Trophoblast cell (in vitro differentiated cells and primary cell): Measurements from ENCODE around the gene TNF. TPM values are rescaled to one million over a fixed set of nuclear protein-coding genes. Genes with fewer than 3 reads are reported as not detected.

Experiments used
- DNase-seq, 2 donors: peaks; one replicate each; pipeline ENCODE4 v3.0.0-alpha.2; 2016
- H2AFZ ChIP-seq: 2 replicates; pipeline ENCODE4 v1.6.1; 2013; ENCODE audit warnings: low read length, moderate library complexity, mild to moderate bottlenecking; ENCODE audit not compliant: insufficient read depth, poor library complexity
- H2AK5ac ChIP-seq: 2 replicates; pipeline ENCODE4 v1.6.1; 2013; ENCODE audit warnings: mild to moderate bottlenecking, low read length
- H2BK120ac ChIP-seq: 2 replicates; pipeline ENCODE4 v1.6.1; 2013; ENCODE audit warnings: low read length, mild to moderate bottlenecking, moderate library complexity; ENCODE audit not compliant: insufficient read depth, poor library complexity
- H2BK12ac ChIP-seq: 2 replicates; pipeline ENCODE4 v1.6.1; 2013; ENCODE audit warnings: mild to moderate bottlenecking, low read length, moderate library complexity
- H2BK5ac ChIP-seq: 2 replicates; pipeline ENCODE4 v1.6.1; 2013; ENCODE audit warnings: low read length, low read depth, moderate library complexity, mild to moderate bottlenecking; ENCODE audit not compliant: poor library complexity
- H3K14ac ChIP-seq: 2 replicates; pipeline ENCODE4 v1.6.1; 2013; ENCODE audit warnings: mild to moderate bottlenecking, low read length
- H3K18ac ChIP-seq: 2 replicates; pipeline ENCODE4 v1.6.1; 2013; ENCODE audit warnings: mild to moderate bottlenecking, low read length
- H3K23ac ChIP-seq: 2 replicates; pipeline ENCODE4 v1.6.1; 2013; ENCODE audit warnings: low read length
- H3K27ac ChIP-seq: 2 replicates; pipeline ENCODE4 v1.5.1; 2013; ENCODE audit warnings: low read depth, mild to moderate bottlenecking, inconsistent platforms, low read length, moderate library complexity
- H3K27me3 ChIP-seq: 2 replicates; pipeline ENCODE4 v1.6.1; 2013; ENCODE audit warnings: inconsistent platforms, mild to moderate bottlenecking, low read length, moderate library complexity; ENCODE audit not compliant: insufficient read depth
- H3K36me3 ChIP-seq, 2 experiments: 1 replicate in 1 of 2; 2 replicates in 1 of 2; pipeline ENCODE4 v1.6.1; 2013; ENCODE audit warnings: low read length in 2 of 2, mild to moderate bottlenecking in 2 of 2, moderate library complexity in 1 of 2; ENCODE audit not compliant: insufficient read depth in 2 of 2, control insufficient read depth in 1 of 2
- H3K4ac ChIP-seq: 2 replicates; pipeline ENCODE4 v1.6.1; 2013; ENCODE audit warnings: low read depth, mild to moderate bottlenecking, low read length, moderate library complexity
- H3K4me1 ChIP-seq, 2 experiments: 1 replicate in 1 of 2; 2 replicates in 1 of 2; pipeline ENCODE4 v1.6.1; 2013; ENCODE audit warnings: low read length in 2 of 2, mild to moderate bottlenecking in 2 of 2, moderate library complexity in 1 of 2; ENCODE audit not compliant: insufficient read depth in 2 of 2, control insufficient read depth in 1 of 2
- H3K4me2 ChIP-seq: 2 replicates; pipeline ENCODE4 v1.6.1; 2013; ENCODE audit warnings: inconsistent platforms, mild to moderate bottlenecking, low read length, moderate library complexity
- H3K4me3 ChIP-seq: 2 replicates; pipeline ENCODE4 v1.5.1; 2013; ENCODE audit warnings: mild to moderate bottlenecking, low read depth, low read length, inconsistent platforms
- H3K79me1 ChIP-seq: one replicate; pipeline ENCODE4 v1.6.1; 2013; ENCODE audit warnings: low read length
- H3K79me2 ChIP-seq: 2 replicates; pipeline ENCODE4 v1.6.1; 2013; ENCODE audit warnings: low read length, mild to moderate bottlenecking; ENCODE audit not compliant: control insufficient read depth, insufficient read depth, poor library complexity
- H3K9ac ChIP-seq: 2 replicates; pipeline ENCODE4 v1.6.1; 2013; ENCODE audit warnings: mild to moderate bottlenecking, low read length
- H3K9me3 ChIP-seq: 2 replicates; pipeline ENCODE4 v1.6.1; 2013; ENCODE audit warnings: low read depth, mild to moderate bottlenecking, control low read depth, inconsistent platforms, low read length; ENCODE audit not compliant: insufficient read depth
- H4K12ac ChIP-seq: 2 replicates; pipeline ENCODE4 v1.6.1; 2013; ENCODE audit warnings: low read depth, mild to moderate bottlenecking, low read length, moderate library complexity
- H4K8ac ChIP-seq: 2 replicates; pipeline ENCODE4 v1.6.1; 2013; ENCODE audit warnings: low read depth, mild to moderate bottlenecking, low read length, moderate library complexity
- H4K91ac ChIP-seq: one replicate; pipeline ENCODE4 v1.6.1; 2013; ENCODE audit warnings: low read depth, mild to moderate bottlenecking, low read length, moderate library complexity
- WGBS: extraction: QIAGEN DNeasy Blood & Tissue Kit; methylation state at CpG from one replicate; pipeline ENCODE4 v1.1.7; 2013; ENCODE audit warnings: missing lambda C conversion rate; ENCODE audit not compliant: insufficient read length, insufficient coverage; ENCODE audit errors: extremely low coverage; 5-methylcytosine and 5-hydroxymethylcytosine counted together
- polyA plus RNA-seq: library from polyadenylated mRNA; stranded (reverse); fragments of 200-250 nt; gene quantifications from 2 replicates; pipeline ENCODE4 v1.2.3, GENCODE V29; 2013

TNF gene
- polyA plus RNA-seq = 2.0 and 2.1 TPM in 2 replicates

- no peak within 1 kb of the TSS for H3K4me3 ChIP-seq
- no peak within 1 kb of the TSS for H4K12ac ChIP-seq
- H3K18ac ChIP-seq = peak within 1 kb of the TSS; percentile 5
- H2BK12ac ChIP-seq = peak within 1 kb of the TSS; percentile 96
- no peaks in the 10 kb centered on the region for H3K9me3 ChIP-seq
- no peak within 1 kb of the TSS for H3K9ac ChIP-seq
- peak within 1 kb of the TSS; percentile 61 for H2BK120ac ChIP-seq
- peaks cover 48 to 60% of the 10 kb centered on the region in 2 experiments for H3K4me1 ChIP-seq
- peak within 1 kb of the TSS; percentile 32 for H4K8ac ChIP-seq
- H3K36me3 ChIP-seq = no peaks in the 10 kb centered on the region
- H3K4ac ChIP-seq = peak within 1 kb of the TSS; percentile 23
- DNase-seq = peak; percentile 26 to 56
- peak within 1 kb of the TSS; percentile 23 for H3K27ac ChIP-seq
- peak within 1 kb of the TSS; percentile 38 for H2BK5ac ChIP-seq
- H3K27me3 ChIP-seq = no peaks in the 10 kb centered on the region
- WGBS = no CpG with 5 or more reads among the region's 19 CpGs
- H3K14ac ChIP-seq = peak within 1 kb of the TSS; percentile 58
- peak within 1 kb of the TSS; percentile 80 for H2AFZ ChIP-seq
- peak within 1 kb of the TSS; percentile 75 for H4K91ac ChIP-seq
- peak within 1 kb of the TSS; percentile 33 for H3K4me2 ChIP-seq
- H3K79me1 ChIP-seq = peaks cover 44% of the 10 kb centered on the region
- no peaks in the 10 kb centered on the region for H3K79me2 ChIP-seq
- H2AK5ac ChIP-seq = peak within 1 kb of the TSS; percentile 75
- H3K23ac ChIP-seq = no peak within 1 kb of the TSS
Measured at GRCh38 chr6:31575335-31575901, at the start of gene TNF. Gene TNF (plus strand): TSS chr6:31575565. CDS start chr6:31575742, 177 bp downstream.

- Histone ChIP-seq H3K9me3 (no peaks in the 10 kb centered on the region), H2BK5ac (no peak overlapping the region), H2BK120ac (no peak overlapping the region), H3K27me3 (no peaks in the 10 kb centered on the region), H3K36me3 (peaks cover 14 to 17% of the 10 kb centered on the region in 2 experiments), H3K4me3 (no peak overlapping the region), H3K23ac (no peak overlapping the region), H3K14ac (no peak overlapping the region), H2BK12ac (no peak overlapping the region), H4K8ac (no peak overlapping the region), H3K9ac (no peak overlapping the region), H3K4me2 (no peak overlapping the region), H3K79me1 (no peaks in the 10 kb centered on the region), H4K91ac (no peak overlapping the region), H3K4me1 (no peaks in the 10 kb centered on the region), H3K79me2 (no peaks in the 10 kb centered on the region), H2AFZ (no peak overlapping the region), H3K4ac (no peak overlapping the region), H3K27ac (no peak overlapping the region), H3K18ac (no peak overlapping the region), H2AK5ac (no peak overlapping the region), H4K12ac (no peak overlapping the region)
- no CpG with 5 or more reads among the region's 4 CpGs for WGBS
- peak in 1 of 2 donors; percentile 69 for DNase-seq
Measured at GRCh38 chr6:31525932-31526591, 49.3 kb upstream of the TNF start.

- H3K79me1 ChIP-seq = no peaks in the 10 kb centered on the region
- H3K4me3 ChIP-seq = no peak overlapping the region
- no peak overlapping the region for H2AFZ ChIP-seq
- H3K27me3 ChIP-seq = no peaks in the 10 kb centered on the region
- no peak overlapping the region for H2BK5ac ChIP-seq
- H2AK5ac ChIP-seq = no peak overlapping the region
- no peak overlapping the region for H4K91ac ChIP-seq
- H3K18ac ChIP-seq = no peak overlapping the region
- no peak for DNase-seq
- H4K8ac ChIP-seq = no peak overlapping the region
- no peak overlapping the region for H3K14ac ChIP-seq
- no peak overlapping the region for H4K12ac ChIP-seq
- no peak overlapping the region for H3K4ac ChIP-seq
- no peaks in the 10 kb centered on the region for H3K4me1 ChIP-seq
- no peaks in the 10 kb centered on the region for H3K9me3 ChIP-seq
- H3K27ac ChIP-seq = no peak overlapping the region
- peaks cover 25 to 37% of the 10 kb centered on the region in 2 experiments for H3K36me3 ChIP-seq
- no peak overlapping the region for H2BK12ac ChIP-seq
- no CpG with 5 or more reads among the region's 4 CpGs for WGBS
- H2BK120ac ChIP-seq = no peak overlapping the region
- H3K9ac ChIP-seq = no peak overlapping the region
- no peaks in the 10 kb centered on the region for H3K79me2 ChIP-seq
- H3K4me2 ChIP-seq = no peak overlapping the region
- H3K23ac ChIP-seq = no peak overlapping the region
Measured at GRCh38 chr6:31528307-31528777, 47.0 kb upstream of the TNF start.

- Histone ChIP-seq H3K9ac (no peak within 1 kb of the TSS), H3K27ac (no peak within 1 kb of the TSS), H3K79me2 (no peaks in the 10 kb centered on the region), H3K79me1 (no peaks in the 10 kb centered on the region), H2AFZ (no peak within 1 kb of the TSS), H3K23ac (no peak within 1 kb of the TSS), H3K36me3 (peaks cover 26 to 41% of the 10 kb centered on the region in 2 experiments), H3K9me3 (no peaks in the 10 kb centered on the region), H2BK120ac (no peak within 1 kb of the TSS), H2AK5ac (no peak within 1 kb of the TSS), H3K18ac (no peak within 1 kb of the TSS), H2BK12ac (no peak within 1 kb of the TSS), H2BK5ac (no peak within 1 kb of the TSS), H3K4me3 (no peak within 1 kb of the TSS), H3K4ac (no peak within 1 kb of the TSS), H4K8ac (no peak within 1 kb of the TSS), H3K27me3 (no peaks in the 10 kb centered on the region), H4K12ac (no peak within 1 kb of the TSS), H3K4me2 (no peak within 1 kb of the TSS), H3K14ac (no peak within 1 kb of the TSS), H3K4me1 (no peaks in the 10 kb centered on the region), H4K91ac (no peak within 1 kb of the TSS)
- no peak for DNase-seq
- no CpG with 5 or more reads among the region's 7 CpGs for WGBS
Measured at GRCh38 chr6:31528821-31529328, 46.5 kb upstream of the TNF start, which contains the start of gene MCCD1. Gene MCCD1 (plus strand): TSS chr6:31528962. CDS start chr6:31529015, 53 bp downstream.
